A673 (cell line): ENCODE results near the gene USP9X. TPM values are rescaled to one million over a fixed set of nuclear protein-coding genes. Genes with fewer than 3 reads are reported as not detected.
"Not testable (repeated sequence)": the region's sequence is repeated elsewhere in the genome, so short reads cannot be mapped to it uniquely, and the experiment has no call there.

Experiments used
- BruUV-seq: library from RNA; stranded (reverse); fragments of 400-500 nt; replicated peaks from 2 replicates; lab custom pipeline; 2021; lab: Mats Ljungman, UMichigan
- CTCF ChIA-PET: fragments of 300-600 bp; sonication (Branson Sonifier 250); formaldehyde crosslinking; loops from one replicate; lab custom pipeline; 2022; ENCODE audit warnings: antibody characterized with exemption; lab: Charles Lee
- POLR2A ChIA-PET: fragments of 300-600 bp; sonication (Branson Sonifier 250); formaldehyde crosslinking; loops from one replicate; lab custom pipeline; 2022; ENCODE audit warnings: antibody characterized with exemption; ENCODE audit not compliant: low non-redundant PET; lab: Charles Lee
- DNase-seq: peaks from one replicate; pipeline ENCODE4 v3.0.0-alpha.2; 2015; ENCODE audit warnings: low spot score
- H3K27ac ChIP-seq: fragments of 200-600 bp; sonication (generic); 2 replicates; pipeline ENCODE4 v1.5.1; 2016; ENCODE audit warnings: mixed run types, low read depth, mild to moderate bottlenecking, mixed read lengths, antibody characterized with exemption, low read length; ENCODE audit not compliant: poor library complexity, severe bottlenecking
- H3K27me3 ChIP-seq: fragments of 200-600 bp; sonication (generic); replicated peaks from 2 replicates; pipeline ENCODE4 v1.6.1; 2017; ENCODE audit warnings: mixed run types, low read depth, mild to moderate bottlenecking, mixed read lengths, antibody characterized with exemption, low read length; ENCODE audit not compliant: insufficient read depth, poor library complexity
- H3K36me3 ChIP-seq: fragments of 200-600 bp; sonication (generic); 2 replicates; pipeline ENCODE4 v1.6.1; 2016; ENCODE audit warnings: mixed run types, mild to moderate bottlenecking, mixed read lengths, antibody characterized with exemption, low read length; ENCODE audit not compliant: insufficient read depth, poor library complexity, severe bottlenecking
- H3K4me1 ChIP-seq: fragments of 200-600 bp; sonication (generic); 2 replicates; pipeline ENCODE4 v1.6.1; 2017; ENCODE audit warnings: mixed run types, mild to moderate bottlenecking, mixed read lengths, antibody characterized with exemption, low read length; ENCODE audit not compliant: insufficient read depth, poor library complexity, severe bottlenecking
- H3K4me3 ChIP-seq: fragments of 200-600 bp; sonication (generic); 2 replicates; pipeline ENCODE4 v1.5.1; 2016; ENCODE audit warnings: low read depth, mixed run types, mild to moderate bottlenecking, mixed read lengths, low read length; ENCODE audit not compliant: poor library complexity, severe bottlenecking
- H3K9me3 ChIP-seq: fragments of 200-600 bp; sonication (generic); 2 replicates; pipeline ENCODE4 v1.6.1; 2016; ENCODE audit warnings: mixed run types, low read depth, mild to moderate bottlenecking, mixed read lengths, antibody characterized with exemption, low read length; ENCODE audit not compliant: poor library complexity, severe bottlenecking
- EZH2 ChIP-seq: fragments of 200-600 bp; sonication (generic); IDR thresholded peaks from 2 replicates; pipeline ENCODE4 v1.6.1; 2017; ENCODE audit warnings: borderline replicate concordance, low read depth, mild to moderate bottlenecking, mixed read lengths, antibody characterized with exemption, low read length; ENCODE audit not compliant: poor library complexity, severe bottlenecking
- intact Hi-C: fragments of 100-400 bp; cut with micrococcal nuclease; formaldehyde crosslinking; loops from one replicate; pipeline ENCODE4 v1.10.0; 2022; ENCODE audit not compliant: unreplicated experiment
- total RNA-seq: library from RNA; stranded (reverse); gene quantifications from 2 replicates; pipeline ENCODE4 v1.2.3, GENCODE V29; 2021
- TF ChIP-seq, protein P1 (sequence below): fragments of 300-800, 200-600 bp; sonication (generic); conservative IDR thresholded peaks from 2 replicates; pipeline ENCODE4 v1.5.1; 2017; ENCODE audit warnings: low read depth, mild to moderate bottlenecking, antibody characterized with exemption, low read length, moderate library complexity, mixed read lengths

USP9X gene
- total RNA-seq, 1 experiment from 2014 or later, result 70.6 TPM

DNA sequence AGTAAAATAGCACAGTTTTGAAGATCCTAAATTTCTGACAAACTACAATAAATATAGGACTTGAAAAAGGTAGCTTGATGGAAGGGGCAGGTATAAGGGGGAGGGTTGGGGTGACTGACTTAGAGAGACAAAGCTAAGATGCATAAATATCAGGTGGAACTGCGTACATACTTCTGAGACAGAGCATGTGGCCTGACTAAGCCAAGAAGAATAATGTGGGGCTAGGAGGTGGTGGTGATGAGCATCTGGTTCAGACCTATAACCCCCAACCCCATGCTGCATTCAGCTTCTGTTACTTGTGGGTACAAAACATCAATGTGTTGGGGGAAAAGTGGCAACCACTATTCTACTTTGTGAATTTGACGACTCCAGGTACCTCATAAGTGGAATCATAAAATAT is 19.8 kb downstream of the USP9X start:
- no peaks in the 10 kb centered on the region for H3K36me3 ChIP-seq
- CTCF ChIA-PET, result interaction anchor here (1.6 kb wide), 1 partner anchor 11 kb away, joined by 6 read pairs; no protein-coding TSS in a partner anchor
- POLR2A ChIA-PET, result no interaction called here
- H3K27me3 ChIP-seq, result no peaks in the 10 kb centered on the region
- BruUV-seq, result no TSS peak
- no peak for DNase-seq
- H3K9me3 ChIP-seq, result peaks cover 8% of the 10 kb centered on the region
- no peak for TF ChIP-seq EZH2
- TF ChIP-seq, protein P1, sequence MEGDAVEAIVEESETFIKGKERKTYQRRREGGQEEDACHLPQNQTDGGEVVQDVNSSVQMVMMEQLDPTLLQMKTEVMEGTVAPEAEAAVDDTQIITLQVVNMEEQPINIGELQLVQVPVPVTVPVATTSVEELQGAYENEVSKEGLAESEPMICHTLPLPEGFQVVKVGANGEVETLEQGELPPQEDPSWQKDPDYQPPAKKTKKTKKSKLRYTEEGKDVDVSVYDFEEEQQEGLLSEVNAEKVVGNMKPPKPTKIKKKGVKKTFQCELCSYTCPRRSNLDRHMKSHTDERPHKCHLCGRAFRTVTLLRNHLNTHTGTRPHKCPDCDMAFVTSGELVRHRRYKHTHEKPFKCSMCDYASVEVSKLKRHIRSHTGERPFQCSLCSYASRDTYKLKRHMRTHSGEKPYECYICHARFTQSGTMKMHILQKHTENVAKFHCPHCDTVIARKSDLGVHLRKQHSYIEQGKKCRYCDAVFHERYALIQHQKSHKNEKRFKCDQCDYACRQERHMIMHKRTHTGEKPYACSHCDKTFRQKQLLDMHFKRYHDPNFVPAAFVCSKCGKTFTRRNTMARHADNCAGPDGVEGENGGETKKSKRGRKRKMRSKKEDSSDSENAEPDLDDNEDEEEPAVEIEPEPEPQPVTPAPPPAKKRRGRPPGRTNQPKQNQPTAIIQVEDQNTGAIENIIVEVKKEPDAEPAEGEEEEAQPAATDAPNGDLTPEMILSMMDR, result no peak
- H3K4me1 ChIP-seq, result peaks cover 6% of the 10 kb centered on the region
- no peak overlapping the region for H3K27ac ChIP-seq
- H3K4me3 ChIP-seq, result no peak overlapping the region
- intact Hi-C loops, result no loop called here

DNA sequence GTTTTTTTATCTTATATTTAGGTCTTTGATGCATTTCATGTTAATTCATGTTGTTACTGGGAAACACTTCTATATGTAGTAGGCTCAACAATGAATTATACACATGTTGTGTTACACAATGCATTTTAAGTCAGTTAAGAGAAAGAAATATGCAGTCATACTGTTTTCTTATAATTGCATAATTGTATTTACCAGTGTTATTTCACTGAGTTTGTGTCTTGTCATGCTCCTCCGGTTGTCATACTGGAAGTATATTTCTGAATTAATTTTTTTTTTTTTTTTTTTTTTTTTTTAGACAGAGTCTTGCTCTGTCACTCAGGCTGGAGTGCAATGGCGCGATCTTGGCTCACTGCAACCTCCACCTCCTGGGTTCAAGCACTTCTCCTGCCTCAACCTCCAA is 21.0 kb downstream of the USP9X start:
- BruUV-seq, POLR2A ChIA-PET, intact Hi-C loops, H3K36me3 ChIP-seq, H3K4me3 ChIP-seq, H3K9me3 ChIP-seq, H3K27ac ChIP-seq, H3K27me3 ChIP-seq, CTCF ChIA-PET, DNase-seq: not testable (repeated sequence)
- peaks cover 16% of the 10 kb centered on the region for H3K4me1 ChIP-seq

DNA sequence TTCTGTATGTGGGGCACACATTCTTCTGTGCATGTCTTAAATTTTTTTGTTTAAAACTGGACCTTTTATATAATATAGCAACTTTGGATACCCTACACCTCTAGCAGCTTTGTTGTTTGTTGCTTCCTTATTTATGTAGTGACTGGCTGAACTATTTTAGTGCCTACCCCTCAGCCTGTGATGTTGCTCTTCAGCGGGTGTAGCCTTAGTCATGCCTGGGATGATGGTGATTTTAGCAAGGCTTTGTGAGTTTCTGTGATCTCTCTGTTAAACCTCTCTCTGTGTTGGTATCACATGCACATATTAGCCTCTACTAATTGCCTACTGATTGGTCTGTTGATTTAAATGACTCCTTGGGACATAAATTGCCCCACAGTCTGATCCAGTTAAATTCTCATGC is 22.8 kb downstream of the USP9X start:
- POLR2A ChIA-PET, result no interaction called here

DNA sequence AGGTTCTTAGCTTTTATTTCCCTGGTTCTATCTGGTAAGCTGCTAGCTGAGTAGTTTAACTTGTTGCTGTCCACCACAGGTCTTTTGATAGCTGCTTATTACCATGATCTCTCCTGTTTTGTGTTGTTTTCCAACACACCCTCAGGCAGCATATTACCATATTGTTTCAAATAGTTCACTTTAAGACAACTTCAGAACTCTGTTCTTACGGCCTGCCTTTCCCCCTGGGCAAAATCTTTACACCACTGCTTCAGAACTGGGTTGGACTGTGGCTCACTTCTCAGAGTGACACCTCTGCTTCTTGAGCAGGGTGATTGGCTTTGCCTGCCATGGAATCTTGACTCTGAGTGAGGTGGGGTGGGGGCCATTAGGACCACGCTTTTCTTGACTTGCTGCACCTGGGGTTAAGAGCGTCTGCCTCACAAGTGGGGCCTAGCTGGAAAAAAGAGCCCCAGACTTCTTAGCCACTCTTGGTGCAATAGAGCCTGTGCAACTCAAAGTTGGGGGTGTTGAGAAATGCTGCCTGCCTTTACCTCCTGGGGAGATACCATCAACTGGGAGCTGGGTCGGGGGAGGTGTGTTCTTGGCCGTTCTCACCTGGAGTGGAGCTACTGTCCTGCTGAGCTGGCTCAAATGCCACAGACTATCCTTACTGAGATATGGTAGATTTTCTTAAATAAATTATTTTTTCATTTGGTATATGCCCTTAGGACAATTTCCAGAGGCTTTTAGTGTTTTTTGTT is 23.4 kb downstream of the USP9X start:
- peaks cover 25% of the 10 kb centered on the region for H3K4me1 ChIP-seq
- intact Hi-C loops, result no loop called here
- H3K36me3 ChIP-seq, result no peaks in the 10 kb centered on the region
- no peak overlapping the region for H3K4me3 ChIP-seq
- DNase-seq, result no peak
- no peaks in the 10 kb centered on the region for H3K27me3 ChIP-seq
- no peak for TF ChIP-seq EZH2
- TF ChIP-seq, protein P1, result no peak
- H3K9me3 ChIP-seq, result peaks cover 8% of the 10 kb centered on the region
- CTCF ChIA-PET, result no interaction called here
- BruUV-seq, result no TSS peak
- H3K27ac ChIP-seq, result no peak overlapping the region
- POLR2A ChIA-PET, result no interaction called here

More for the DNA sequence above, 22.8 kb downstream of the USP9X start:
- no peaks in the 10 kb centered on the region for H3K36me3 ChIP-seq
- DNase-seq, result no peak
- no peak overlapping the region for H3K4me3 ChIP-seq
- peaks cover 25% of the 10 kb centered on the region for H3K4me1 ChIP-seq
- no peak overlapping the region for H3K27ac ChIP-seq
- no peak for TF ChIP-seq EZH2
- intact Hi-C loops, result no loop called here
- BruUV-seq, result no TSS peak
- H3K27me3 ChIP-seq, result no peaks in the 10 kb centered on the region
- H3K9me3 ChIP-seq, result peaks cover 8% of the 10 kb centered on the region
- CTCF ChIA-PET, result no interaction called here
